Hippocampal formation (tissue), 2 donors: ENCODE data around the gene MYBPC1.
"Not testable (repeated sequence)": the region's sequence is repeated elsewhere in the genome, so short reads cannot be mapped to it uniquely, and the experiment has no call there.

Experiments used
- DNase-seq, 2 donors: peaks; one replicate each; lab custom pipeline; 2025; lab: John Stamatoyannopoulos, UW

MYBPC1 gene

GRCh38 chr12:101654442-101654841, 59.7 kb downstream of the MYBPC1 start:
- DNase-seq = no peak

GRCh38 chr12:101655393-101655792, 60.6 kb downstream of the MYBPC1 start:
- DNase-seq = no peak

GRCh38 chr12:101660662-101661061, 65.9 kb downstream of the MYBPC1 start:
- DNase-seq = not testable (repeated sequence)

- no peak for DNase-seq
These were observed 68.5 kb downstream of the MYBPC1 start for GRCh38 chr12:101663298-101663697.

- no peak for DNase-seq
These were observed 70.2 kb downstream of the MYBPC1 start for GRCh38 chr12:101664992-101665391.

GRCh38 chr12:101666052-101666728, 71.4 kb downstream of the MYBPC1 start:
- peak in 1 of 2 donors; percentile 16 for DNase-seq

GRCh38 chr12:101667591-101667990, 72.8 kb downstream of the MYBPC1 start:
- no peak for DNase-seq

- DNase-seq = no peak
These were observed 75.4 kb downstream of the MYBPC1 start for GRCh38 chr12:101670007-101670671.

- DNase-seq = peak in 1 of 2 donors; percentile 23
These were observed 76.5 kb downstream of the MYBPC1 start for GRCh38 chr12:101671157-101671791.

GRCh38 chr12:101671833-101672232, 77.1 kb downstream of the MYBPC1 start:
- no peak for DNase-seq

GRCh38 chr12:101675555-101675954, 80.8 kb downstream of the MYBPC1 start:
- DNase-seq = no peak

GRCh38 chr12:101676497-101676896, 81.7 kb downstream of the MYBPC1 start:
- DNase-seq = not testable (repeated sequence)

GRCh38 chr12:101678081-101678480, 83.3 kb downstream of the MYBPC1 start:
- DNase-seq = no peak

- DNase-seq = no peak
These were observed 85.5 kb downstream of the MYBPC1 start for GRCh38 chr12:101680240-101680639.

GRCh38 chr12:101680647-101681046, 85.9 kb downstream of the MYBPC1 start:
- no peak for DNase-seq

- not testable (repeated sequence) for DNase-seq
These were observed 86.9 kb downstream of the MYBPC1 start for GRCh38 chr12:101681627-101682026.

- DNase-seq = peak in 1 of 2 donors; percentile 31
These were observed 90.3 kb downstream of the MYBPC1 start for GRCh38 chr12:101685092-101685491.

GRCh38 chr12:101686176-101686575, 91.4 kb downstream of the MYBPC1 start:
- no peak for DNase-seq

GRCh38 chr12:101690544-101691098, 95.8 kb downstream of the MYBPC1 start:
- DNase-seq = no peak

- no peak for DNase-seq
These were observed 96.8 kb downstream of the MYBPC1 start for GRCh38 chr12:101691503-101692096.

GRCh38 chr12:101694297-101694848, 99.6 kb downstream of the MYBPC1 start:
- DNase-seq = no peak

GRCh38 chr12:101694986-101695385, 100.2 kb downstream of the MYBPC1 start:
- DNase-seq = no peak
